Lower lobe of right lung (tissue), 2 donors: Measurements from ENCODE around the gene CCR5AS.

Experiments used
- ATAC-seq, 2 donors: fragments of 200-7000 bp; cut with Tn5 transposase; one replicate each; pipeline ENCODE4 v1.9.1; 2020 to 2022; ENCODE audit warnings: mild to moderate bottlenecking in 2 of 2, moderate library complexity in 2 of 2
- DNase-seq: peaks from one replicate; pipeline ENCODE4 v3.0.0-alpha.2; 2020
- H3K27ac ChIP-seq: fragments of 200-600 bp; one replicate; pipeline ENCODE4 v1.8.0; 2022
- H3K27me3 ChIP-seq: fragments of 200-600 bp; one replicate; pipeline ENCODE4 v1.8.0; 2022; ENCODE audit warnings: low read depth
- H3K36me3 ChIP-seq: fragments of 200-600 bp; one replicate; pipeline ENCODE4 v1.8.0; 2022; ENCODE audit warnings: mild to moderate bottlenecking
- H3K4me1 ChIP-seq: fragments of 200-600 bp; one replicate; pipeline ENCODE4 v1.8.0; 2022
- H3K4me3 ChIP-seq: fragments of 200-600 bp; one replicate; pipeline ENCODE4 v1.8.0; 2022; ENCODE audit warnings: mild to moderate bottlenecking
- H3K9me3 ChIP-seq: fragments of 200-600 bp; one replicate; pipeline ENCODE4 v1.8.0; 2022
- intact Hi-C: fragments of 100-400 bp; cut with DNase I; formaldehyde crosslinking; loops from one replicate; pipeline ENCODE4 v1.11.0; 2022
- TF ChIP-seq, protein P1 (sequence below): fragments of 200-600 bp; IDR thresholded peaks from one replicate; pipeline ENCODE4 v1.8.0; 2022; ENCODE audit warnings: antibody characterized with exemption, mild to moderate bottlenecking
- donor health status: DM: no; HTN: yes; CAD: no; lungs with severe emphysema.

CCR5AS gene

DNA sequence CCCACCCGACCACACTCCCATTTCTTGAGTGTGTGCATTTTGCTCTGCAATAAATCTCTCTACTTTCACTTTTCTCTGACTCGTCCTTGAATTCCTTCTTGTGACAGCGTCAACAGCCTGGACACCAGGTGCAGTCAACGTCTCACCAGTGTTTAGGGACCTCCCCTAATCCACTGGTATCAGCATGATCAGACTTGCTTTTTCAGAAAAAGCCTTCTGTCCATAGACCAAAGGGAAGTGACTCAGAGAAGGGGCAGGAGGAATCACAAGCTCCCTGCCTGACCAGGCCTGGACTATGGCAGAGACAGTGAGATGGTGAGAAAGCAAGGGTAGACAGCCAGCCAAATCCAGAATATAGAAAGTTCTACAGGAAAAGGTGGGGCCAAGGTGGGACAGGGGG lies 20.7 kb downstream of the CCR5AS start:
- TF ChIP-seq, protein P1, sequence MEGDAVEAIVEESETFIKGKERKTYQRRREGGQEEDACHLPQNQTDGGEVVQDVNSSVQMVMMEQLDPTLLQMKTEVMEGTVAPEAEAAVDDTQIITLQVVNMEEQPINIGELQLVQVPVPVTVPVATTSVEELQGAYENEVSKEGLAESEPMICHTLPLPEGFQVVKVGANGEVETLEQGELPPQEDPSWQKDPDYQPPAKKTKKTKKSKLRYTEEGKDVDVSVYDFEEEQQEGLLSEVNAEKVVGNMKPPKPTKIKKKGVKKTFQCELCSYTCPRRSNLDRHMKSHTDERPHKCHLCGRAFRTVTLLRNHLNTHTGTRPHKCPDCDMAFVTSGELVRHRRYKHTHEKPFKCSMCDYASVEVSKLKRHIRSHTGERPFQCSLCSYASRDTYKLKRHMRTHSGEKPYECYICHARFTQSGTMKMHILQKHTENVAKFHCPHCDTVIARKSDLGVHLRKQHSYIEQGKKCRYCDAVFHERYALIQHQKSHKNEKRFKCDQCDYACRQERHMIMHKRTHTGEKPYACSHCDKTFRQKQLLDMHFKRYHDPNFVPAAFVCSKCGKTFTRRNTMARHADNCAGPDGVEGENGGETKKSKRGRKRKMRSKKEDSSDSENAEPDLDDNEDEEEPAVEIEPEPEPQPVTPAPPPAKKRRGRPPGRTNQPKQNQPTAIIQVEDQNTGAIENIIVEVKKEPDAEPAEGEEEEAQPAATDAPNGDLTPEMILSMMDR, result no peak
- Histone ChIP-seq H3K27ac (peak overlapping the region; percentile 4), H3K4me1 (peaks cover 43% of the 10 kb centered on the region), H3K4me3 (no peak overlapping the region), H3K27me3 (no peaks in the 10 kb centered on the region), H3K9me3 (no peaks in the 10 kb centered on the region), H3K36me3 (no peaks in the 10 kb centered on the region)
- peak; percentile 52 to 71 for ATAC-seq
- no peak for DNase-seq
- intact Hi-C loops, result no loop called here

DNA sequence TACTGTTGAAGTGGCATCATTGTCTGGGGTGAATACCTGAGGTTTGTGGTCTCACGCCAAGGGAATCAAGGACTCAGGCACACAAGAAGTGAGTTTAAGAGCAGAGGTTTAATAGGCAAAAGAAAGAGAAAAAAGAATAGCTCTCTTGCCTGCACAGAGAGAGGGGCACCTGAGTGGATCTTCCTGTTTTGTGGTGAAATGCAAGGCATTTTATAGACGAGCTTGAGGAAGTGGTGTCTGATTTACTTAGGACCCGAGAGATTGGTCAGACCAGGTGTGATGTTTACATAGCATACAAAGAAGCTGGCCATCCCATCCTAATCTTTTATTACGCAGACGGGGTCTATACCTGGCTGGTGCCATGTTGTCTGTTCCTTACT lies 22.9 kb downstream of the CCR5AS start:
- TF ChIP-seq, protein P1, result no peak
- no peak for DNase-seq
- ATAC-seq, result no peak
- Histone ChIP-seq H3K4me1 (peaks cover 61% of the 10 kb centered on the region), H3K4me3 (no peak overlapping the region), H3K27me3 (no peaks in the 10 kb centered on the region), H3K27ac (no peak overlapping the region), H3K9me3 (no peaks in the 10 kb centered on the region), H3K36me3 (no peaks in the 10 kb centered on the region)
- intact Hi-C loops, result no loop called here

DNA sequence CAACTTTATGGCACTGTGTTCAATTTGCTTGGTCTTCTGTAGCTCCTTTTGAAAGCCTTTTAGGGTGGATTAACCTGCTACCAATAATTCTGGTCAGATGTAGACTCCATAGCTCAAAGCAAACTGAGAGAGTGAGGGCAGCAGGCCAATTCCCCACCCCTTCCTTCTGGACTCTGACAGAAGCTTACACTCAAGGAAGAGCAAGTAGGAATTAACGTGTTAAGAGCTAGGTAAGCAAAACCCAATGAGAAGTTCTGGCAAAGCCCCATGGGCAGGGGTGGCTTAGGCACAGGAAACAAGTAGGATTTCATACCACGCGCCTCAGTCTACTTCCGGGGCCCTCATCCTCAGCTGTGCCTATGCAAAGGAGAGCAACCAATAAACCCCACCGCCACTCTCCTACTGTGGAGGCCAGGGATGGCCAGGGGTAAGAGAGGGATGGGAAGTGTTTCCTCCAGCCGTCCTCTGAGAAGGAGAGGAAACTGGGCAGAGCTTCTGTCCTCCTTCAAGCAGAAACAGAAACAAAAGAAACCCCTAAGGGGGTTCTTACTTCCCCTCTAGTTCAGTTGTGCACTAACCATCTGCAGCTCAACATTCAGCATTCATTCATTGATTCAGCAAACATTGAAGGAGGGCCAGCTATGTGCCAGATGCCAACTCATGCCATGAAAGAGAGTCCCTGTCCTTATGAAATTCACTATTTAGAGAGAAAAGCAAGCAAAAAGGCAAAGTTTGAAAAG lies 23.5 kb downstream of the CCR5AS start:
- TF ChIP-seq, protein P1, result no peak
- no peaks in the 10 kb centered on the region for H3K27me3 ChIP-seq
- intact Hi-C loops, result no loop called here
- H3K4me3 ChIP-seq, result no peak overlapping the region
- H3K27ac ChIP-seq, result peak overlapping the region; percentile 21
- peaks cover 65% of the 10 kb centered on the region for H3K4me1 ChIP-seq
- no peaks in the 10 kb centered on the region for H3K9me3 ChIP-seq
- ATAC-seq (peak; percentile 42 to 50), DNase-seq (peak; percentile 67)
- H3K36me3 ChIP-seq, result no peaks in the 10 kb centered on the region

DNA sequence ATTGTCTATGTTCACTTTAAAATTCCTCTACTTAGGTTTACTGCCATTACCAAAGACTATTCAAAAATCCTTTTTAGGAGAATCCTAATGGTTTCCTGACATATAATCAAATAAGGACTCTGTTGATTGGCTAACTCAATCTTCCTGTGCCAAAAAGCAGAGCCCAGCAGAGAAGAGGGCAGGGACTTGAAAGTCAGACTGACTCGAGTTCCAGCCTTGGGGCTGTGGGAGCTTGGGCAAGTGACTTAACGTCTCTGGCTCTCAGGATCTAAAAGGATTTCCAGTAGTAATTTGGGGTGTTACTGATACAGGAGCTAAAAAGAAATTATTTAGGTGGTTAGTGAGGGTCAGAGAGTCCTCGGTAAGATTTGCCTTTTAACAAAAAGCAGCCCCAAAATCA lies 25.2 kb downstream of the CCR5AS start:
- DNase-seq, result no peak
- intact Hi-C loops, result no loop called here
- TF ChIP-seq, protein P1, result no peak
- H3K36me3 ChIP-seq, result no peaks in the 10 kb centered on the region
- no peak for ATAC-seq
- H3K27ac ChIP-seq, result peak overlapping the region; percentile 76
- H3K27me3 ChIP-seq, result no peaks in the 10 kb centered on the region
- H3K9me3 ChIP-seq, result no peaks in the 10 kb centered on the region
- H3K4me1 ChIP-seq, result peaks cover 67% of the 10 kb centered on the region
- H3K4me3 ChIP-seq, result no peak overlapping the region

DNA sequence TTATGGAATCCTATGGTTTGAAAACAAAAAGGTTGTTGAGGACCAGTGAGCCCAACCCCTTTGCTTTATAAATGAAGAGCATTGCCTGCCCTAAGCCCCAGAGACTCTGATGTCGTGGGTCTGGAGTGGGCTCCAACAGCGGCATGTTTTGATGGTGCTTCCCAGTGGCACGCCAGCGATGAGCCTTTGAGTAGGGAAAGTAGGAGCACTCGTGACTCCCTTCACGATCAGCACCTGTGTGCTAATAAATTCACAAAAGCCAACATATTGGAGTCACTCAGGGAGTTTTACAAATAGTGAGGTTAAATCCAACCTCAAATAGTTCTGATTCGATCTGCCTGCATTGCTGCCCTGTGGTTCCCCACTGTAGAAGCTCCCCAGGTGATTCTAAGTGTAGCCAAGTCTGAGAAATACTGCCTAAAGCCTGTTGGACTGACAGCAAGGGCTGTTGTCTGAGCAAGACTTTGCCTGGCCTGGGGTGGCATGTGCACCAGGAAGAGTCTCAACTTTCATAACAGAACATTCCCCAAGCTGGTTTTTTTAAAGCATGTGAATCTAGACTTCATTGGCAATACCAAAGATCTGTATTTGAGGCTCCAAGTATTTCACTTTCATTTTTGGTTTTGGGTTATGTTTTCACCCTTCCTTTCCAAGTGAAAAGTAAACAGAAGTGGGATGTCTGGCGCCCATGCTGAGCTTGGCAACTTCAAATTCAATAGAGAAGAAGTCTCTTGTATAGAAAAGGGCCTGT lies 26.2 kb downstream of the CCR5AS start:
- peak; percentile 38 to 48 for ATAC-seq
- H3K27ac ChIP-seq, result peak overlapping the region; percentile 76

More for the DNA sequence above, 26.2 kb downstream of the CCR5AS start:
- H3K27me3 ChIP-seq, result no peaks in the 10 kb centered on the region
- H3K36me3 ChIP-seq, result no peaks in the 10 kb centered on the region
- H3K9me3 ChIP-seq, result no peaks in the 10 kb centered on the region
- H3K4me3 ChIP-seq, result no peak overlapping the region
- TF ChIP-seq, protein P1, result no peak
- intact Hi-C loops, result no loop called here
- peaks cover 57% of the 10 kb centered on the region for H3K4me1 ChIP-seq
- no peak for DNase-seq
